ENCODE data around the gene SEPTIN8.

Gene SEPTIN8

GRCh38 chr5:132763181-132764036 is 13.6 kb downstream of the SEPTIN8 start:
- no peak for DNase-seq

GRCh38 chr5:132762246-132763000 is 14.6 kb downstream of the SEPTIN8 start:
- DNase-seq, result no peak

GRCh38 chr5:132761321-132762240 is 15.5 kb downstream of the SEPTIN8 start:
- no peak for DNase-seq

- DNase-seq, result no peak
Measured at GRCh38 chr5:132760601-132761317, 16.3 kb downstream of the SEPTIN8 start.

- no peak for DNase-seq
Measured at GRCh38 chr5:132760049-132760420, 17.0 kb downstream of the SEPTIN8 start.

GRCh38 chr5:132759114-132760048 is 17.7 kb downstream of the SEPTIN8 start:
- peak; percentile 35 to 51 for DNase-seq

- no peak for DNase-seq
Measured at GRCh38 chr5:132758451-132758850, 18.6 kb downstream of the SEPTIN8 start.

- no peak for DNase-seq
Measured at GRCh38 chr5:132756542-132756941, 20.5 kb downstream of the SEPTIN8 start.

- peak in 1 of 2 experiments; percentile 16 for DNase-seq
Measured at GRCh38 chr5:132754947-132755346, 22.1 kb downstream of the SEPTIN8 start.

- no peak for DNase-seq
Measured at GRCh38 chr5:132754111-132754510, 22.9 kb downstream of the SEPTIN8 start.

GRCh38 chr5:132753135-132753987 is 23.7 kb downstream of the SEPTIN8 start:
- DNase-seq, result peak in 1 of 2 experiments; percentile 20

- DNase-seq, result no peak
Measured at GRCh38 chr5:132752581-132753125, 24.4 kb downstream of the SEPTIN8 start.

GRCh38 chr5:132751971-132752580 is 25.0 kb downstream of the SEPTIN8 start:
- no peak for DNase-seq

- no peak for DNase-seq
Measured at GRCh38 chr5:132751444-132751843, 25.6 kb downstream of the SEPTIN8 start.

GRCh38 chr5:132750471-132751230 is 26.4 kb downstream of the SEPTIN8 start:
- no peak for DNase-seq

GRCh38 chr5:132749506-132749905 is 27.5 kb downstream of the SEPTIN8 start:
- no peak for DNase-seq

- no peak for DNase-seq
Measured at GRCh38 chr5:132748522-132749000, 28.5 kb downstream of the SEPTIN8 start.

Measured in NCI-H526 (cell line).